SK-N-SH treated with all-trans-retinoic acid at 6 μM for 48 hours (cell line): ENCODE data around the gene HMX2.

Source experiments
- ARNTL ChIP-seq: fragments of 450-650 bp; formaldehyde crosslinking; IDR thresholded peaks from 2 replicates; pipeline ENCODE4 v1.5.0; 2020; ENCODE audit warnings: low read depth, mild to moderate bottlenecking, moderate library complexity, borderline replicate concordance
- CSDC2 ChIP-seq: fragments of 250-450 bp; sonication (Bioruptor Pico); IDR thresholded peaks from 2 replicates; pipeline ENCODE4 v1.5.0; 2020; ENCODE audit warnings: mild to moderate bottlenecking, moderate library complexity
- CSRNP3 ChIP-seq: fragments of 250-450 bp; sonication (Bioruptor Pico); IDR thresholded peaks from 2 replicates; pipeline ENCODE4 v1.5.1; 2021; ENCODE audit warnings: mild to moderate bottlenecking, moderate library complexity
- ESRRG ChIP-seq: fragments of 250-450 bp; sonication (Bioruptor Pico); IDR thresholded peaks from 2 replicates; pipeline ENCODE4 v1.6.1; 2021; ENCODE audit warnings: mild to moderate bottlenecking
- GLIS3 ChIP-seq: fragments of 250-450 bp; sonication (Bioruptor Pico); IDR thresholded peaks from 2 replicates; pipeline ENCODE4 v1.5.0; 2020; ENCODE audit warnings: mild to moderate bottlenecking, moderate library complexity
- PATZ1 ChIP-seq: fragments of 250-450 bp; sonication (Bioruptor Pico); IDR thresholded peaks from 2 replicates; pipeline ENCODE4 v1.8.0; 2020; ENCODE audit warnings: mild to moderate bottlenecking, moderate library complexity, borderline replicate concordance
- POU6F1 ChIP-seq: fragments of 250-450 bp; sonication (Bioruptor Pico); IDR thresholded peaks from 2 replicates; pipeline ENCODE4 v1.8.0; 2021; ENCODE audit warnings: low read depth, mild to moderate bottlenecking, moderate library complexity, borderline replicate concordance
- RARB ChIP-seq: fragments of 250-450 bp; sonication (Bioruptor Pico); IDR thresholded peaks from 2 replicates; pipeline ENCODE4 v1.8.0; 2021; ENCODE audit warnings: mild to moderate bottlenecking, moderate library complexity
- TCF4 ChIP-seq: fragments of 250-450 bp; sonication (Bioruptor Pico); IDR thresholded peaks from 2 replicates; pipeline ENCODE4 v1.8.0; 2021; ENCODE audit warnings: mild to moderate bottlenecking, moderate library complexity, borderline replicate concordance
- TSHZ2 ChIP-seq: fragments of 250-450 bp; sonication (Bioruptor Pico); IDR thresholded peaks from 2 replicates; pipeline ENCODE4 v1.5.0; 2020; ENCODE audit warnings: mild to moderate bottlenecking, moderate library complexity
- ZC3H10 ChIP-seq: fragments of 250-450 bp; sonication (Bioruptor Pico); IDR thresholded peaks from 2 replicates; pipeline ENCODE4 v1.5.1; 2021; ENCODE audit warnings: mild to moderate bottlenecking, moderate library complexity
- ZFP3 ChIP-seq: fragments of 250-450 bp; sonication (Bioruptor Pico); IDR thresholded peaks from 2 replicates; pipeline ENCODE4 v1.5.0; 2020; ENCODE audit warnings: mild to moderate bottlenecking, moderate library complexity
- ZFP30 ChIP-seq: fragments of 450-650 bp; formaldehyde crosslinking; IDR thresholded peaks from 2 replicates; pipeline ENCODE4 v1.5.0; 2022; ENCODE audit warnings: mild to moderate bottlenecking, moderate library complexity
- ZNF70 ChIP-seq: fragments of 450-650 bp; formaldehyde crosslinking; IDR thresholded peaks from 2 replicates; pipeline ENCODE4 v1.5.0; 2020; ENCODE audit warnings: mild to moderate bottlenecking, moderate library complexity

GRCh38 chr10:123132576-123133477 is 15.1 kb upstream of the HMX2 start:
- no peak for TF ChIP-seq ZFP3 (CRISPR knock-in tag)
- no peak for TF ChIP-seq GLIS3 (CRISPR knock-in tag)
- TF ChIP-seq RARB (CRISPR knock-in tag): no peak
- TF ChIP-seq CSDC2: no peak
- TF ChIP-seq ZC3H10 (CRISPR knock-in tag): no peak
- no peak for TF ChIP-seq ZNF70
- TF ChIP-seq ZFP30 (CRISPR knock-in tag): no peak
- TF ChIP-seq TCF4 (CRISPR knock-in tag): no peak
- TF ChIP-seq POU6F1 (CRISPR knock-in tag): no peak
- no peak for TF ChIP-seq TSHZ2
- no peak for TF ChIP-seq ARNTL (CRISPR knock-in tag)
- no peak for TF ChIP-seq ESRRG (CRISPR knock-in tag)
- TF ChIP-seq CSRNP3 (CRISPR knock-in tag): no peak
- no peak for TF ChIP-seq PATZ1
